ENCODE results near the gene HSD11B2.

HSD11B2 gene

DNA sequence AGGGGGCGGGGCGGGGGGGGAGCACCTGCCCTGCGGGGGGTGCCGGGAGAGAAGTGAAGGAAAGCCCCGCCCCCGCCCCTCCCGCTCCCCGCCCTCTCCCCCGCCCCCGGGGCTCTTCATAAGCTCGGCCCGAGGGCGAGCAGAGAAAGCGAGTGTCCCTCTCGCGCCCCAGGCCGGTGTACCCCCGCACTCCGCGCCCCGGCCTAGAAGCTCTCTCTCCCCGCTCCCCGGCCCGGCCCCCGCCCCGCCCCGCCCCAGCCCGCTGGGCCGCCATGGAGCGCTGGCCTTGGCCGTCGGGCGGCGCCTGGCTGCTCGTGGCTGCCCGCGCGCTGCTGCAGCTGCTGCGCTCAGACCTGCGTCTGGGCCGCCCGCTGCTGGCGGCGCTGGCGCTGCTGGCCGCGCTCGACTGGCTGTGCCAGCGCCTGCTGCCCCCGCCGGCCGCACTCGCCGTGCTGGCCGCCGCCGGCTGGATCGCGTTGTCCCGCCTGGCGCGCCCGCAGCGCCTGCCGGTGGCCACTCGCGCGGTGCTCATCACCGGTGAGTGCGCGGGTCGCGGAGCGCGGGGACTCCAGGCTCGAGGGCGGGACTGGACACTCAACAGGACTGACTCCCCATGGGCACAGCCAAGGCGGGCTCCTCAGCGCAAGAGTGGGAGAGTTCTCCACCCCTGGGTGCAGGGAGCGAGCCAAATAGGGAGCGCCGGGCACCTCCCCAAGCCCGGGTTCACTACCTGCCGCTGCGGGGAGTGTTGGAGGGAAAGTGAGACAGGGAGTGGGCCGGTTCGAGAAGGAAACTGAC, at the start of gene HSD11B2:
TSS of gene HSD11B2 (plus strand) at position 145 of the 798 bp plus-strand sequence. CDS start at position 273, 128 bp downstream.
- DNase-seq = peak; percentile 26 to 42

DNA sequence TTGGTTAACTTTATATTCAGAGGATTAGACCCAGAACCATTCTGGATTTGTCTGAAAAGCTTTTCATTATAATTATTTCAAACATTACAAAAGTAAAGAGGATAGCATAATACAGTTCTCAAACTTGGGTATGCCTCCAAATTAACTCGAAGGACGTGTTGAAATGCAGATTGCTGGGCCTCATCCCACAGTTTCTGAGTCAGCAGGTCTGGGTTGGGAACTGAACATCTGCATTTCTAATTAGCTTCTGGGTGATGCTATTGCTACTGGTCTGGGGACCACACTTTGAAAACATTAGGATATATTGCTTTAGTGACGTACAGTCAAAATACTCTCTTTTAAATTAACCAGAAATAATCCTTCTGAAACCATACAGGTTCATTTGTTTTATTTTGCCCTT, 47.6 kb upstream of the HSD11B2 start:
- no peak for DNase-seq

GRCh38 chr16:67384778-67385510, 46.0 kb upstream of the HSD11B2 start:
- DNase-seq = no peak

GRCh38 chr16:67386861-67387455, 44.0 kb upstream of the HSD11B2 start:
- DNase-seq = no peak

- no peak for DNase-seq
Measured at GRCh38 chr16:67387479-67388079, 43.3 kb upstream of the HSD11B2 start.

- no peak for DNase-seq
Measured at GRCh38 chr16:67388191-67388590, 42.7 kb upstream of the HSD11B2 start.

- DNase-seq = no peak
Measured at GRCh38 chr16:67388591-67388990, 42.3 kb upstream of the HSD11B2 start.

GRCh38 chr16:67389911-67390815, 40.8 kb upstream of the HSD11B2 start:
- DNase-seq = no peak

GRCh38 chr16:67390816-67391423, 40.0 kb upstream of the HSD11B2 start:
- DNase-seq = no peak

GRCh38 chr16:67391424-67392300, 39.3 kb upstream of the HSD11B2 start:
- DNase-seq = no peak

DNA sequence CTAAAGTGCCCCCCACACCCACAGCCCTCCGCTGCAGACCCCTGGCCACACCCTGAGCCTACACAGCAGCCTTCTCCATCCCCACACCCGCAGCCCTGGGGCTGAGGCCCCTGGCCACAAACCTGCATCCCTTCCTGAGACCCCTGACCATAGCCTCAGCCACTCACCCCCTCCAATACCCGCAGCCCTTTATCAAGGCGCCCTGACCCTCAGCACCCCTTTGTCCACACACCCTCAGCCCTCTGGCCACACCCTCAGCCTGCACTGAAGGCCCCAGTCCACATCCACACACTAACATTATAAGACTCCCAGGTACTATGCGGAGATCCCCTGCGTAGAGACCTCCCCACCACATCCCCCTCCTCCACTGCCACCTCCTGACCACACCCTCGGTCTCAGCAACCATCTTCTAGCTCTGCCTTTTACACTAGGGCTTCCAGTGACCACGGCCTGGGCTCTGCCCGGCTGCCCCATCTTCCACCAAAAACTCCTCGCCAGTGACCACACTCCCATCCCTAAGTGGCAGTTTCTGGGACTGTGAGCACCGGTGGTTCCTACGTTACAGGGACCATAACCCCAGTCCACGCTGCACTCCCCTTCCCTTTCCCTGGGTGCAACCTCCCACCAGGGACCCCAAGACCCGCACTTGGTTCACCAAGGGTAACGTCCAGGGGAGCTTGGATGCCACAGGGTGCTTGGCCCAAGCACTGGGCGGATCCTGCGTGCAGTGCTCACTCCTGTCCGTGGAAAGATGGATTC, 38.4 kb upstream of the HSD11B2 start:
- no peak for DNase-seq

GRCh38 chr16:67393111-67393787, 37.7 kb upstream of the HSD11B2 start, which contains the start of gene TPPP3:
TSS of gene TPPP3 (minus strand) at chr16:67393498. CDS start at chr16:67391111, 2,387 bp downstream.
- DNase-seq = peak; percentile 46 to 58

DNA sequence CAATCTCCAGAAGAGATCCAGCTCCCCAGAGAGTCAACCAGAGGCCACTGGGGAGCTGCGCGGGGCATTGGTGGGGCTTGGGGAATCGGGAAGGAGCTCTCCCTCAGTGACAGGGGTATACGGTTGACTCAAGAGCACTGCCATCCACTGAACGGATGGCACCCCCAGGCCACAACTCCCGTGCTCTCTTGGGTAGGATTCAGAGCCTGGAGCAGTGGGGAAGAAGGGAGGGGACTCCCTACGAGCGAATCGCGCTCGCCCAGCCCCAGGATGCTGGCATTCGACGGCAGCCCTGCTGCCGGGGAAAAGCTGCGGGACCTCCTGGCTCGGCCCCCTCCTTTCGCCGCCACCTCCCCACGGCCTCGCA, 37.1 kb upstream of the HSD11B2 start:
- no peak for DNase-seq

DNA sequence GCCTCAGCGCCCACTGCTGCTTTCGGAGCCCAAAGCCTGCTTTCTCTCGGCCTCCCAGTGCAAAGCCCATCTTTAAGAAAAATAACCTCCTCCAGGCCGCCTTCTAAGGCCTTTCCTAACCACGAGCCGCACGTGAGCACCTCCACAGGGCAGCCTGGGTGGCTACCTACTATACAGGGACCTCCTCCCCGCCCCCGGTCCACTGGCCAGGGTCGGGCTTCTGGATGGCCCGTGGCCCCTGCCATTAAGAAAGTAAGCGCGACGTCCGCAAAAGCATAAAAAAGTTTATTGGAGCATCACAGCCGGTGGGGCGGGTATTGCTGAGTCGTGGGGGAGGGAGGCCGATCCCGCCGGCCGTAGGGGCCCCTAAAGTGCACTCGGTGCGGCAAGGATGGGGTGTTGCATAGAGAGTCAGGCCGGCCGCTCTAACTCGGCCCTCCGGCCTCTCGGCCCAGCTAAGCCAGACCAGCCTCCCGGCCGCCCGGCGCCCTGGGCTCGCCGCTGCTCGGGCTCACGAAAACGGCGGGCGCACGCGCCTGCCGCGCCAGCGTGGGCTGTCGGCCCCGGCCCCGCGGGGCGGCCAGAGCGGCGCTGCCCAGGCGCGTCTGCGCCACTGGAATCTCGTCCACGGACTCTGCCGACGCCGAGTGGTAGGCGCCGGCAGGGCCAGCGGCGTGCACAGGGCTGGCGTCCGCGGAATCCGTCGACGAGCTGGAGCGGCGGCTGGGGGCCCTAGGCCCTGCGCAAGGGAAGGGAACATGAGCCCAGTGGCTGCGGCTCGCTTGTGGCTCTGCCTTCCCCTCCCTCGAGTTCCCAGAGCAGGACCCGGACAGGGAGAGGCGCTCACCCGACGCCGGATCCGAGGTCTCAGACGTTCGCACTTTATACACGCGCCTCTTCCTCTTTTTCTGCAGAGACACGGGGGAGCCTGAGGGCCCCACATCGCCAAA, 36.5 kb upstream of the HSD11B2 start:
- no peak for DNase-seq

- DNase-seq = no peak
Measured at GRCh38 chr16:67395105-67395457, 35.8 kb upstream of the HSD11B2 start.

GRCh38 chr16:67395458-67396158, 35.3 kb upstream of the HSD11B2 start:
- DNase-seq = no peak

Data from stimulated activated CD4-positive, alpha-beta T cell treated with anti-CD3 and anti-CD28 coated beads, Interleukin-2, amount 100 ng/mL, for 24 hours (primary cell).